GM23248 (cell line): ENCODE measurements around the gene DOK4. TPM values are rescaled to one million over a fixed set of nuclear protein-coding genes. Genes with fewer than 3 reads are reported as not detected.

Source experiments
- DNase-seq: peaks from one replicate; pipeline ENCODE4 v3.0.0-alpha.2; 2015
- H2AFZ ChIP-seq: fragments of 200-600 bp; sonication (generic); 2 replicates; pipeline ENCODE4 v1.6.1; 2016; ENCODE audit warnings: antibody characterized with exemption
- H3F3A ChIP-seq: fragments of 200-600 bp; sonication (generic); 2 replicates; pipeline ENCODE4 v1.6.1; 2016; ENCODE audit warnings: mild to moderate bottlenecking, antibody characterized with exemption, mixed run types; ENCODE audit not compliant: insufficient read depth
- H3K27ac ChIP-seq: fragments of 200-600 bp; sonication (generic); 2 replicates; pipeline ENCODE4 v1.5.1; 2016; ENCODE audit warnings: mild to moderate bottlenecking
- H3K27me3 ChIP-seq: fragments of 200-600 bp; sonication (generic); replicated peaks from 2 replicates; pipeline ENCODE4 v1.6.1; 2016; ENCODE audit warnings: mild to moderate bottlenecking; ENCODE audit not compliant: insufficient read depth
- H3K36me3 ChIP-seq: fragments of 200-600 bp; sonication (generic); 2 replicates; pipeline ENCODE4 v1.6.1; 2016; ENCODE audit warnings: low read depth, mild to moderate bottlenecking
- H3K4me1 ChIP-seq: fragments of 200-600 bp; sonication (generic); 2 replicates; pipeline ENCODE4 v1.6.1; 2016; ENCODE audit warnings: mild to moderate bottlenecking; ENCODE audit not compliant: insufficient read depth
- H3K4me2 ChIP-seq: fragments of 200-600 bp; sonication (generic); one replicate; pipeline ENCODE4 v1.6.1; 2016; ENCODE audit warnings: mild to moderate bottlenecking; ENCODE audit not compliant: unreplicated experiment
- H3K4me3 ChIP-seq: fragments of 200-600 bp; sonication (generic); 2 replicates; pipeline ENCODE4 v1.5.1; 2016; ENCODE audit warnings: mild to moderate bottlenecking
- H3K79me2 ChIP-seq: fragments of 200-600 bp; sonication (generic); 2 replicates; pipeline ENCODE4 v1.6.1; 2016; ENCODE audit warnings: mild to moderate bottlenecking; ENCODE audit not compliant: insufficient read depth
- H3K9ac ChIP-seq: fragments of 200-600 bp; sonication (generic); 2 replicates; pipeline ENCODE4 v1.6.1; 2016; ENCODE audit warnings: mild to moderate bottlenecking
- H3K9me2 ChIP-seq: fragments of 200-600 bp; sonication (generic); 2 replicates; pipeline ENCODE4 v1.6.1; 2016; ENCODE audit warnings: mixed run types, mild to moderate bottlenecking, moderate library complexity; ENCODE audit not compliant: insufficient read depth
- H3K9me3 ChIP-seq: fragments of 200-600 bp; sonication (generic); one replicate; pipeline ENCODE4 v1.6.1; 2017; ENCODE audit warnings: low read depth
- H4K20me1 ChIP-seq: fragments of 200-600 bp; sonication (generic); 2 replicates; pipeline ENCODE4 v1.6.0; 2016; ENCODE audit not compliant: insufficient read depth
- EZH2 ChIP-seq: fragments of 200-600 bp; sonication (generic); IDR thresholded peaks from 2 replicates; pipeline ENCODE4 v1.6.1; 2018; ENCODE audit warnings: antibody characterized with exemption, mild to moderate bottlenecking; ENCODE audit not compliant: insufficient read depth, poor library complexity, severe bottlenecking
- EZH2phosphoT487 ChIP-seq: fragments of 200-600 bp; sonication (generic); IDR thresholded peaks from 2 replicates; pipeline ENCODE4 v1.6.1; 2018; ENCODE audit warnings: antibody characterized with exemption, moderate library complexity, mild to moderate bottlenecking, low read depth; ENCODE audit not compliant: insufficient read depth
- WGBS, 2 experiments: methylation state at CpG; one replicate each; pipeline ENCODE4 v1.1.6; 2015 to 2017; ENCODE audit warnings: low lambda C conversion rate in 2 of 2, low coverage in 1 of 2; ENCODE audit errors: missing lambda C conversion rate in 2 of 2; 5-methylcytosine and 5-hydroxymethylcytosine counted together
- in situ Hi-C: fragments of 300-500 bp; cut with MboI; formaldehyde crosslinking; loops from 2 replicates; pipeline ENCODE4 v1.15.0; 2020
- polyA plus RNA-seq: library from polyadenylated mRNA; unstranded; fragments of >200 nt; fragmentation: Nextera tagmentation; extraction: Ambion mirVana; gene quantifications from 2 replicates; pipeline ENCODE4 v1.2.1, GENCODE V29; 2016
- total RNA-seq: library from RNA; depleted of rRNA; stranded (reverse); fragments of >200 nt; shearing (Covaris generic); gene quantifications from 2 replicates; pipeline ENCODE4 v1.2.3, GENCODE V29; 2014

Gene DOK4
- total and polyA plus RNA-seq, 2 experiments from 2014 or later: 44.6 to 60.5 TPM

- Histone ChIP-seq H3K79me2 (no peaks in the 10 kb centered on the region), H3K9me2 (no peaks in the 10 kb centered on the region), H3K27me3 (peaks cover 3% of the 10 kb centered on the region; the same call in 1 of the 2 replicates), H3K36me3 (no peaks in the 10 kb centered on the region), H3F3A (no peaks in the 10 kb centered on the region), H3K9ac (no peak overlapping the region), H3K27ac (no peak overlapping the region), H3K4me1 (no peaks in the 10 kb centered on the region), H2AFZ (no peak overlapping the region), H3K4me3 (no peak overlapping the region), H3K4me2 (no peak overlapping the region), H4K20me1 (no peaks in the 10 kb centered on the region), H3K9me3 (no peaks in the 10 kb centered on the region)
- 57 to 61% methylated on average over 10 of the region's 10 CpGs for WGBS, 2 experiments
- DNase-seq: no peak
- in situ Hi-C loops: loop anchor here (10.0 kb wide), 1 partner anchor 205 kb away; no protein-coding TSS in a partner anchor
- TF ChIP-seq EZH2 (no peak), EZH2phosphoT487 (no peak)
These were observed 24.0 kb upstream of the DOK4 start for GRCh38 chr16:57510016-57510871.

GRCh38 chr16:57509231-57509923, 23.1 kb upstream of the DOK4 start:
- 32 to 37% methylated on average over 12 of the region's 12 CpGs for WGBS, 2 experiments
- H3K27ac ChIP-seq: no peak overlapping the region
- no peaks in the 10 kb centered on the region for H3K4me1 ChIP-seq
- no peaks in the 10 kb centered on the region for H3K36me3 ChIP-seq
- peak; percentile 25 for DNase-seq
- TF ChIP-seq EZH2: no peak
- TF ChIP-seq EZH2phosphoT487: no peak
- peaks cover 5% of the 10 kb centered on the region; the same call in 1 of the 2 replicates for H3K27me3 ChIP-seq
- H2AFZ ChIP-seq: no peak overlapping the region
- no peak overlapping the region for H3K4me2 ChIP-seq
- in situ Hi-C loops: no loop called here
- H3F3A ChIP-seq: no peaks in the 10 kb centered on the region
- H3K4me3 ChIP-seq: no peak overlapping the region
- H3K79me2 ChIP-seq: no peaks in the 10 kb centered on the region
- H3K9me3 ChIP-seq: no peaks in the 10 kb centered on the region
- no peaks in the 10 kb centered on the region for H3K9me2 ChIP-seq
- H3K9ac ChIP-seq: no peak overlapping the region
- H4K20me1 ChIP-seq: no peaks in the 10 kb centered on the region

GRCh38 chr16:57508035-57508425, 21.7 kb upstream of the DOK4 start:
- in situ Hi-C loops: no loop called here
- TF ChIP-seq EZH2 (no peak), EZH2phosphoT487 (no peak)

GRCh38 chr16:57507136-57508034, 21.1 kb upstream of the DOK4 start:
- in situ Hi-C loops: no loop called here
- H4K20me1 ChIP-seq: no peaks in the 10 kb centered on the region
- no peak overlapping the region for H3K9ac ChIP-seq
- H3K9me3 ChIP-seq: no peaks in the 10 kb centered on the region
- peaks cover 7% of the 10 kb centered on the region; the same call in 1 of the 2 replicates for H3K27me3 ChIP-seq
- no peaks in the 10 kb centered on the region for H3K4me1 ChIP-seq
- WGBS, 2 experiments: 68 to 72% methylated on average over 11 to 13 of the region's 13 CpGs
- no peak overlapping the region for H3K27ac ChIP-seq
- H3K4me2 ChIP-seq: no peak overlapping the region
- no peaks in the 10 kb centered on the region for H3K36me3 ChIP-seq
- no peak overlapping the region for H3K4me3 ChIP-seq
- no peaks in the 10 kb centered on the region for H3F3A ChIP-seq
- H3K9me2 ChIP-seq: no peaks in the 10 kb centered on the region
- no peak for DNase-seq
- H3K79me2 ChIP-seq: no peaks in the 10 kb centered on the region
- H2AFZ ChIP-seq: no peak overlapping the region
- TF ChIP-seq EZH2 (no peak), EZH2phosphoT487 (no peak)

More at GRCh38 chr16:57508035-57508425, 21.7 kb upstream of the DOK4 start:
- H2AFZ ChIP-seq: no peak overlapping the region
- peaks cover 7% of the 10 kb centered on the region; the same call in 1 of the 2 replicates for H3K27me3 ChIP-seq
- H3K9ac ChIP-seq: no peak overlapping the region
- H4K20me1 ChIP-seq: no peaks in the 10 kb centered on the region
- no peaks in the 10 kb centered on the region for H3K36me3 ChIP-seq
- H3K4me1 ChIP-seq: no peaks in the 10 kb centered on the region
- no peaks in the 10 kb centered on the region for H3K9me3 ChIP-seq
- H3K27ac ChIP-seq: no peak overlapping the region
- no peak for DNase-seq
- no peaks in the 10 kb centered on the region for H3K79me2 ChIP-seq
- H3F3A ChIP-seq: no peaks in the 10 kb centered on the region
- WGBS, 2 experiments: 70 to 78% methylated on average over 3 of the region's 3 CpGs
- no peak overlapping the region for H3K4me2 ChIP-seq
- H3K9me2 ChIP-seq: no peaks in the 10 kb centered on the region
- no peak overlapping the region for H3K4me3 ChIP-seq
